HCT116 (cell line): ENCODE measurements around the gene GPR84. TPM values are rescaled to one million over a fixed set of nuclear protein-coding genes. Genes with fewer than 3 reads are reported as not detected.

ENCODE experiments used
- ATAC-seq: fragments of 200-7000 bp; cut with Tn5 transposase; 2 replicates; pipeline ENCODE4 v1.9.1; 2020; ENCODE audit warnings: mild to moderate bottlenecking, moderate library complexity
- BruUV-seq: library from RNA; stranded (reverse); fragments of 400-500 nt; replicated peaks from 2 replicates; lab custom pipeline; 2021; lab: Mats Ljungman, UMichigan
- CTCF ChIA-PET: fragments of 300-600 bp; sonication (Branson Sonifier 250); formaldehyde crosslinking; loops from one replicate; lab custom pipeline; 2021; ENCODE audit warnings: antibody characterized with exemption; lab: Charles Lee
- POLR2A ChIA-PET: fragments of 300-600, 350-600 bp; sonication (Branson Sonifier 250); formaldehyde crosslinking; loops from one replicate; lab custom pipeline; 2021; ENCODE audit warnings: antibody characterized with exemption; lab: Charles Lee
- RAD21 ChIA-PET, 2 experiments: fragments of 300-600 bp; sonication (Branson Sonifier 250); formaldehyde crosslinking; loops; one replicate each; lab custom pipeline; 2023; ENCODE audit warnings: low total read pairs in 2 of 2; ENCODE audit not compliant: uncharacterized antibody in 2 of 2, unreplicated experiment in 2 of 2, low non-redundant PET in 1 of 2; lab: Charles Lee
- DNase-seq: peaks from one replicate; pipeline ENCODE4 v3.0.0-alpha.2; 2010; ENCODE audit warnings: low read depth, low spot score
- H2AFZ ChIP-seq: fragments of 200-600 bp; shearing (Covaris generic), sonication (generic); 2 replicates; pipeline ENCODE4 v1.6.1; 2017; ENCODE audit warnings: low read depth, mixed run types, mixed read lengths, antibody characterized with exemption, low read length; ENCODE audit not compliant: poor library complexity, severe bottlenecking
- H3K27ac ChIP-seq: 2 replicates; pipeline ENCODE4 v1.5.1; 2012; ENCODE audit warnings: low read depth, low read length
- H3K27me3 ChIP-seq: fragments of 200-600 bp; sonication (generic); 2 replicates; pipeline ENCODE4 v1.6.1; 2016; ENCODE audit warnings: mixed run types, low read length, mixed read lengths; ENCODE audit not compliant: insufficient read depth
- H3K36me3 ChIP-seq, 2 experiments: fragments of 200-500 bp in 1 of 2; fragments of 200-600 bp in 1 of 2; sonication (Bioruptor generic) in 1 of 2; sonication (generic) in 1 of 2; 2 replicates each; pipeline versions ENCODE4 v1.5.1 to v1.6.1; 2014 to 2016; ENCODE audit warnings: low read length in 2 of 2, inconsistent platforms in 1 of 2, mixed read lengths in 1 of 2, mixed run types in 1 of 2; ENCODE audit not compliant: insufficient read depth in 2 of 2, control insufficient read depth in 1 of 2
- H3K4me1 ChIP-seq, 2 experiments: fragments of 200-600 bp in 1 of 2; sonication (generic) in 1 of 2; 2 replicates each; pipeline versions ENCODE4 v1.5.1 to v1.6.1; 2012 to 2017; ENCODE audit warnings: low read length in 2 of 2, inconsistent platforms in 1 of 2, mild to moderate bottlenecking in 1 of 2, mixed read lengths in 1 of 2, mixed run types in 1 of 2, moderate library complexity in 1 of 2; ENCODE audit not compliant: insufficient read depth in 2 of 2, control insufficient read depth in 1 of 2
- H3K4me2 ChIP-seq: fragments of 200-600 bp; sonication (generic); 2 replicates; pipeline ENCODE4 v1.6.1; 2017; ENCODE audit warnings: mixed run types, low read length, mixed read lengths
- H3K4me3 ChIP-seq, 2 experiments: fragments of 200-600 bp in 1 of 2; sonication (generic) in 1 of 2; replicated peaks in 1 of 2; 2 replicates each; pipeline ENCODE4 v1.5.1; 2011 to 2016; ENCODE audit warnings: low read length in 2 of 2, control low read depth in 1 of 2, low read depth in 1 of 2, mild to moderate bottlenecking in 1 of 2, mixed read lengths in 1 of 2, mixed run types in 1 of 2
- H3K79me2 ChIP-seq: fragments of 200-600 bp; sonication (generic); 2 replicates; pipeline ENCODE4 v1.6.1; 2017; ENCODE audit warnings: mild to moderate bottlenecking, mixed run types, low read length, moderate library complexity, mixed read lengths; ENCODE audit not compliant: insufficient read depth
- H3K9ac ChIP-seq: fragments of 200-600 bp; sonication (generic); 2 replicates; pipeline ENCODE4 v1.6.1; 2016; ENCODE audit warnings: low read length, mixed read lengths
- H3K9me2 ChIP-seq: fragments of 200-600 bp; sonication (generic), shearing (Covaris generic); 2 replicates; pipeline ENCODE4 v1.6.1; 2017; ENCODE audit warnings: mixed run types, mild to moderate bottlenecking, moderate library complexity; ENCODE audit not compliant: insufficient read depth
- H3K9me3 ChIP-seq, 2 experiments: fragments of 200-500 bp in 1 of 2; fragments of 200-600 bp in 1 of 2; sonication (Bioruptor generic) in 1 of 2; sonication (generic) in 1 of 2; 2 replicates each; pipeline ENCODE4 v1.6.1; 2014 to 2017; ENCODE audit warnings: low read length in 2 of 2, mixed read lengths in 2 of 2, inconsistent platforms in 1 of 2, low read depth in 1 of 2, mild to moderate bottlenecking in 1 of 2, mixed run types in 1 of 2, moderate library complexity in 1 of 2; ENCODE audit not compliant: control insufficient read depth in 1 of 2, insufficient read depth in 1 of 2
- H4K20me1 ChIP-seq: fragments of 200-600 bp; sonication (generic), shearing (Covaris generic); 2 replicates; pipeline ENCODE4 v1.6.1; 2017; ENCODE audit warnings: mixed run types, mild to moderate bottlenecking, moderate library complexity; ENCODE audit not compliant: insufficient read depth
- CEBPB ChIP-seq: IDR thresholded peaks from 2 replicates; pipeline ENCODE4 v1.6.1; 2012; ENCODE audit warnings: low read depth
- ELF1 ChIP-seq: IDR thresholded peaks from 2 replicates; pipeline ENCODE4 v1.6.1; 2012; ENCODE audit warnings: low read depth, borderline replicate concordance
- EZH2 ChIP-seq: fragments of 200-600 bp; sonication (generic); IDR thresholded peaks from 2 replicates; pipeline ENCODE4 v1.6.1; 2017; ENCODE audit warnings: antibody characterized with exemption, mixed run types
- FOSL1 ChIP-seq: IDR thresholded peaks from 2 replicates; pipeline ENCODE4 v1.6.1; 2012; ENCODE audit warnings: low read depth
- JUND ChIP-seq: IDR thresholded peaks from 2 replicates; pipeline ENCODE4 v1.6.1; 2012
- POLR2A ChIP-seq: IDR thresholded peaks from 2 replicates; pipeline ENCODE4 v1.7.0; 2011; ENCODE audit warnings: borderline replicate concordance; ENCODE audit not compliant: insufficient read depth, insufficient read length; ENCODE audit errors: extremely low read depth
- POLR2AphosphoS5 ChIP-seq: IDR thresholded peaks from 2 replicates; pipeline ENCODE4 v1.6.1; 2011; ENCODE audit warnings: mild to moderate bottlenecking, low read depth, low read length, moderate library complexity
- TCF7L2 ChIP-seq: IDR thresholded peaks from 2 replicates; pipeline ENCODE4 v1.7.0; 2011; ENCODE audit warnings: borderline replicate concordance, inconsistent platforms; ENCODE audit not compliant: insufficient read depth, insufficient read length; ENCODE audit errors: extremely low read depth
- ZNF274 ChIP-seq: fragments of 200-500 bp; sonication (Bioruptor generic); IDR thresholded peaks from 2 replicates; pipeline ENCODE4 v1.6.1; 2014; ENCODE audit warnings: mild to moderate bottlenecking, low read depth, low read length, inconsistent platforms
- intact Hi-C: fragments of 100-400 bp; cut with micrococcal nuclease; formaldehyde crosslinking; loops from 2 replicates; pipeline ENCODE4 v1.10.0; 2022
- total RNA-seq: library from RNA; stranded (reverse); gene quantifications from one replicate; pipeline ENCODE4 v1.2.1, GENCODE V29; 2021; ENCODE audit not compliant: unreplicated experiment
- TF ChIP-seq, protein P1 (sequence below): IDR thresholded peaks from 2 replicates; pipeline ENCODE4 v1.6.1; 2012
- TF ChIP-seq, protein P2 (sequence below): IDR thresholded peaks from 2 replicates; pipeline ENCODE4 v1.6.1; 2012; ENCODE audit warnings: low read depth

The GPR84 gene
- total RNA-seq, 1 experiment from 2014 or later, result not detected

DNA sequence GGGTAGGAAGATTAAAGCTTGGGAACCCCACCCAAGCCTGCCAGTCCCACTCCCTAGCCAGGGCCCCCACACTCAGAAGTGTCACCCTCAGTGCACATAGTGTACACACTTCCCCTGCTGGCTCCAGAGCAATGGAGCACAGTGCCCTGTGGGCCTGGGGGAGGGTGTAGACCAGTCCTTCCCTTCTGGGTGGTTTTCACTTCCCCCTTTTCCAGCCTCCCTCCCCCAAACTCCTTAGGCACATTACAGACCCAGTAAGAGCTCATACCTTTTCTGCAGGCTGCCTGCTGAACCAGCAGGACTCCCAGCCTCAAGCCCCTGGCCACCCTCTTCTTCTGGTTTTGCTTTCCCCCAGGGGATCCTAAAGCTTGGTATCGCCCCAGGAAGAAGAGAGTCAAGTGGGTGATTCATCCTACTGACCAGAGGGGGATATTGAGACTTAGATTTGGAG is 20.3 kb upstream of the GPR84 start, which contains the start of gene ZNF385A:
TSS of gene ZNF385A (minus strand) at position 143 of the 451 bp plus-strand sequence. CDS start 219 bp downstream, outside the sequence.
- intact Hi-C loops, result no loop called here
- no peak within 1 kb of the TSS for H2AFZ ChIP-seq
- ChIA-PET POLR2A (no interaction called here), RAD21 (no interaction called here), CTCF (interaction anchor here (1.5 to 1.9 kb wide), 2 partner anchors 11 to 15 kb away, joined by 4 to 6 read pairs; no protein-coding TSS in a partner anchor)
- no peak within 1 kb of the TSS for H3K4me3 ChIP-seq
- no peaks in the 10 kb centered on the region for H3K79me2 ChIP-seq
- no peaks in the 10 kb centered on the region for H3K27me3 ChIP-seq
- BruUV-seq, result no TSS peak
- no peak within 1 kb of the TSS for H3K4me2 ChIP-seq
- H3K36me3 ChIP-seq, result no peaks in the 10 kb centered on the region
- no peak within 1 kb of the TSS for H3K27ac ChIP-seq
- no peaks in the 10 kb centered on the region for H4K20me1 ChIP-seq
- H3K4me1 ChIP-seq, result peaks cover 24 to 62% of the 10 kb centered on the region in 2 experiments
- DNase-seq (no peak), ATAC-seq (no peak)
- no peaks in the 10 kb centered on the region for H3K9me2 ChIP-seq
- no peaks in the 10 kb centered on the region for H3K9me3 ChIP-seq
- H3K9ac ChIP-seq, result 0 out of 2 replicates have a peak within 1 kb of the TSS, but pooled peaks have one; percentile 10
- TF ChIP-seq JUND (no peak), POLR2A (no peak), ELF1 (no peak), FOSL1 (no peak), ZNF274 (no peak), CEBPB (no peak), TCF7L2 (no peak), POLR2AphosphoS5 (no peak), EZH2 (no peak)
- TF ChIP-seq, protein P1, sequence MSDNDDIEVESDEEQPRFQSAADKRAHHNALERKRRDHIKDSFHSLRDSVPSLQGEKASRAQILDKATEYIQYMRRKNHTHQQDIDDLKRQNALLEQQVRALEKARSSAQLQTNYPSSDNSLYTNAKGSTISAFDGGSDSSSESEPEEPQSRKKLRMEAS, result no peak
- TF ChIP-seq, protein P2, sequence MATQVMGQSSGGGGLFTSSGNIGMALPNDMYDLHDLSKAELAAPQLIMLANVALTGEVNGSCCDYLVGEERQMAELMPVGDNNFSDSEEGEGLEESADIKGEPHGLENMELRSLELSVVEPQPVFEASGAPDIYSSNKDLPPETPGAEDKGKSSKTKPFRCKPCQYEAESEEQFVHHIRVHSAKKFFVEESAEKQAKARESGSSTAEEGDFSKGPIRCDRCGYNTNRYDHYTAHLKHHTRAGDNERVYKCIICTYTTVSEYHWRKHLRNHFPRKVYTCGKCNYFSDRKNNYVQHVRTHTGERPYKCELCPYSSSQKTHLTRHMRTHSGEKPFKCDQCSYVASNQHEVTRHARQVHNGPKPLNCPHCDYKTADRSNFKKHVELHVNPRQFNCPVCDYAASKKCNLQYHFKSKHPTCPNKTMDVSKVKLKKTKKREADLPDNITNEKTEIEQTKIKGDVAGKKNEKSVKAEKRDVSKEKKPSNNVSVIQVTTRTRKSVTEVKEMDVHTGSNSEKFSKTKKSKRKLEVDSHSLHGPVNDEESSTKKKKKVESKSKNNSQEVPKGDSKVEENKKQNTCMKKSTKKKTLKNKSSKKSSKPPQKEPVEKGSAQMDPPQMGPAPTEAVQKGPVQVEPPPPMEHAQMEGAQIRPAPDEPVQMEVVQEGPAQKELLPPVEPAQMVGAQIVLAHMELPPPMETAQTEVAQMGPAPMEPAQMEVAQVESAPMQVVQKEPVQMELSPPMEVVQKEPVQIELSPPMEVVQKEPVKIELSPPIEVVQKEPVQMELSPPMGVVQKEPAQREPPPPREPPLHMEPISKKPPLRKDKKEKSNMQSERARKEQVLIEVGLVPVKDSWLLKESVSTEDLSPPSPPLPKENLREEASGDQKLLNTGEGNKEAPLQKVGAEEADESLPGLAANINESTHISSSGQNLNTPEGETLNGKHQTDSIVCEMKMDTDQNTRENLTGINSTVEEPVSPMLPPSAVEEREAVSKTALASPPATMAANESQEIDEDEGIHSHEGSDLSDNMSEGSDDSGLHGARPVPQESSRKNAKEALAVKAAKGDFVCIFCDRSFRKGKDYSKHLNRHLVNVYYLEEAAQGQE, result no peak
